AG10803 (cell line): Measurements from ENCODE around the gene DELE1.
"Not testable (repeated sequence)": the region's sequence is repeated elsewhere in the genome, so short reads cannot be mapped to it uniquely, and the experiment has no call there.

Experiments
- DNase-seq: peaks from one replicate; pipeline ENCODE4 v3.0.0; 2010; ENCODE audit warnings: low read depth
- H3K4me3 ChIP-seq: 2 replicates; pipeline ENCODE4 v1.5.1; 2011; ENCODE audit warnings: mild to moderate bottlenecking, low read length, control low read depth
- TF ChIP-seq, protein P1 (sequence below): conservative IDR thresholded peaks from 2 replicates; pipeline ENCODE4 v1.5.1; 2011; ENCODE audit warnings: mild to moderate bottlenecking, low read length, control low read depth, inconsistent platforms

Gene DELE1

DNA sequence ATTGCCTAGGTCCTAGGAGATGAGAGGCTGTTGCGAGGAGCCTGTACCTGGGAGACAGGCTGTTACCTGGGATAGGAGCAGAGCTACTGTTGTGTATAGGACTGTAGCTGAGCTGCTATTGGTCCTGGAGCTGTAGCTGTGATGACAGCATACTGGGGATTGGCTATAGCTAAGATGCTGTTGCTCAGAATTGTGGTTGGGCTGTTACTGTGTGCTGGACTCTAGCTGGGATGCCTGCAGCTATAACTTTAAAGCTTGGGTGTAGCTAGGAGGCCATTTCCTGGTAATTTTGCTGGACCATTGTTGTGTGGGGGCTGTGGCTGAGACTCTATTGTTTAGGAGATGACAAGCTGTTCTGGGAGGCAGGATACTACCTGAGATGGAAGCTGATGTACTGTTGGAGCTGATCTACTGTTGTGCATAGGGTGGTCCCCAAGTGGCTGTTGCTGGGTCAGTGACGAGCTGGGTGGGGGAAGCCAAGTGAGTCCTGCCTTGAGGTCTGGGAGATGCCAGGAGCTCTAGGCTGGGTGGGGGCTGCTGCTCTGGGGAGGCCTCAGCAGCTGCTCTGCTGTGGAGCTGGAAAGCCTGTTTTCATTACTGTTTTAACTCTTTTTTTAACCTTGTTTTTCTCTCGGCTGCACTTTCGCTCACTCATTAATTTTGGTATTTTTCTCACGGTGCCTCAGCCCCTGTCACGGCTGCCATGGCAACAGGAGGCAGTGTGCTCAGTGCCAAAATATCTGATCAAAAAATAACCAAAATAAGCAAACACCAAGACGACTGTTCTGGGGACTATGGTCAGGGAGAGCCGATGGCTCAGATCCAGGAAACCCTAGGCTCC, 42.5 kb upstream of the DELE1 start:
- H3K4me3 ChIP-seq = no peak overlapping the region
- no peak for DNase-seq
- TF ChIP-seq, protein P1, sequence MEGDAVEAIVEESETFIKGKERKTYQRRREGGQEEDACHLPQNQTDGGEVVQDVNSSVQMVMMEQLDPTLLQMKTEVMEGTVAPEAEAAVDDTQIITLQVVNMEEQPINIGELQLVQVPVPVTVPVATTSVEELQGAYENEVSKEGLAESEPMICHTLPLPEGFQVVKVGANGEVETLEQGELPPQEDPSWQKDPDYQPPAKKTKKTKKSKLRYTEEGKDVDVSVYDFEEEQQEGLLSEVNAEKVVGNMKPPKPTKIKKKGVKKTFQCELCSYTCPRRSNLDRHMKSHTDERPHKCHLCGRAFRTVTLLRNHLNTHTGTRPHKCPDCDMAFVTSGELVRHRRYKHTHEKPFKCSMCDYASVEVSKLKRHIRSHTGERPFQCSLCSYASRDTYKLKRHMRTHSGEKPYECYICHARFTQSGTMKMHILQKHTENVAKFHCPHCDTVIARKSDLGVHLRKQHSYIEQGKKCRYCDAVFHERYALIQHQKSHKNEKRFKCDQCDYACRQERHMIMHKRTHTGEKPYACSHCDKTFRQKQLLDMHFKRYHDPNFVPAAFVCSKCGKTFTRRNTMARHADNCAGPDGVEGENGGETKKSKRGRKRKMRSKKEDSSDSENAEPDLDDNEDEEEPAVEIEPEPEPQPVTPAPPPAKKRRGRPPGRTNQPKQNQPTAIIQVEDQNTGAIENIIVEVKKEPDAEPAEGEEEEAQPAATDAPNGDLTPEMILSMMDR = no peak

GRCh38 chr5:141881886-141882285, 41.8 kb upstream of the DELE1 start:
- no peak overlapping the region for H3K4me3 ChIP-seq
- TF ChIP-seq, protein P1 = no peak
- DNase-seq = no peak

GRCh38 chr5:141882594-141883183, 41.0 kb upstream of the DELE1 start:
- TF ChIP-seq, protein P1 = no peak
- no peak for DNase-seq
- no peak overlapping the region for H3K4me3 ChIP-seq

- TF ChIP-seq, protein P1 = no peak
- peak; percentile 11 for DNase-seq
- no peak overlapping the region for H3K4me3 ChIP-seq
Observed at GRCh38 chr5:141883184-141883891, 40.3 kb upstream of the DELE1 start.

- H3K4me3 ChIP-seq = no peak overlapping the region
- TF ChIP-seq, protein P1 = no peak
- DNase-seq = no peak
Observed at GRCh38 chr5:141883892-141884318, 39.8 kb upstream of the DELE1 start.

GRCh38 chr5:141889282-141889871, 34.3 kb upstream of the DELE1 start:
- TF ChIP-seq, protein P1 = peak; percentile 59
- H3K4me3 ChIP-seq = no peak overlapping the region
- no peak for DNase-seq

DNA sequence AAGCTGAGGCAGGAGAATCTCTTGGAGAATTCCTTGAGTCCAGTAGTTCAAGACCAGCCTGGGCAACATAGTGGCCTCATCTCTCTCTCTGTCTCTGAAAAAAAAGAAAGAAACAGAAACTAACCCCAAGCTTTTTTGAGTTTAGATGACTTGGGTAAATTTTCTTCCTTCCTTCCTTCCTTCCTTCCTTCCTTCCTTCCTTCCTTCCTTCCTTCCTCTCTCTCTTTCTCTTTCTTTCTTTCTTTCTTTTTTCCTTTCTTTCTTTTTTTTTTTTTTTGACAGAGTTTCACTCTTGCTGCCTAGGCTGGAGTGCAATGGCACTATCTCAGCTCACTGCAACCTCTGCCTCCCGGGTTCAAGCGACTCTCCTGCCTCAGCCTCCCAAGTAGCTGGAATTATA, 33.2 kb upstream of the DELE1 start:
- H3K4me3 ChIP-seq, DNase-seq: not testable (repeated sequence)
